HEK293 (cell line): ENCODE results near the gene TESK2.

Experiments used
- CTCF ChIP-seq: fragments of 450-650 bp; formaldehyde crosslinking; IDR thresholded peaks from 2 replicates; pipeline ENCODE4 v1.5.1; 2016; ENCODE audit warnings: missing biosample characterization, missing genetic modification characterization
- HOXD13 ChIP-seq: sonication (generic); formaldehyde crosslinking; IDR thresholded peaks from 2 replicates; pipeline ENCODE4 v1.8.0; 2022; ENCODE audit warnings: missing genetic modification reagents, borderline replicate concordance
- MZF1 ChIP-seq: fragments of 450-650 bp; formaldehyde crosslinking; IDR thresholded peaks from 2 replicates; pipeline ENCODE4 v1.5.1; 2017; ENCODE audit warnings: missing biosample characterization, missing genetic modification characterization, borderline replicate concordance
- PRDM1 ChIP-seq: fragments of 450-650 bp; formaldehyde crosslinking; IDR thresholded peaks from 2 replicates; pipeline ENCODE4; 2016; ENCODE audit warnings: missing biosample characterization, missing genetic modification characterization
- PRDM4 ChIP-seq: fragments of 450-650 bp; formaldehyde crosslinking; IDR thresholded peaks from 2 replicates; pipeline ENCODE4 v1.5.1; 2017; ENCODE audit warnings: missing biosample characterization, missing genetic modification characterization
- ZNF24 ChIP-seq: fragments of 450-650 bp; formaldehyde crosslinking; IDR thresholded peaks from 2 replicates; pipeline ENCODE4 v1.5.1; 2016; ENCODE audit warnings: missing biosample characterization, missing genetic modification characterization
- ZNF280C ChIP-seq: fragments of 450-650 bp; formaldehyde crosslinking; IDR thresholded peaks from 2 replicates; pipeline ENCODE4 v1.5.1; 2016; ENCODE audit warnings: missing biosample characterization, missing genetic modification characterization
- ZNF280D ChIP-seq: fragments of 450-650 bp; formaldehyde crosslinking; IDR thresholded peaks from 2 replicates; pipeline ENCODE4 v1.5.1; 2016; ENCODE audit warnings: missing biosample characterization, missing genetic modification characterization
- ZNF292 ChIP-seq: fragments of 450-650 bp; formaldehyde crosslinking; IDR thresholded peaks from 2 replicates; pipeline ENCODE4 v1.5.1; 2016; ENCODE audit warnings: low read depth, missing biosample characterization, missing genetic modification characterization, borderline replicate concordance
- ZNF354C ChIP-seq: fragments of 450-650 bp; formaldehyde crosslinking; IDR thresholded peaks from 2 replicates; pipeline ENCODE4 v1.5.1; 2016; ENCODE audit warnings: missing biosample characterization, missing genetic modification characterization, low read depth, borderline replicate concordance
- ZNF514 ChIP-seq: fragments of 450-650 bp; formaldehyde crosslinking; IDR thresholded peaks from 2 replicates; pipeline ENCODE4 v1.5.1; 2016; ENCODE audit warnings: missing biosample characterization, missing genetic modification characterization
- ZSCAN23 ChIP-seq: fragments of 450-650 bp; formaldehyde crosslinking; IDR thresholded peaks from 2 replicates; pipeline ENCODE4 v1.5.1; 2016; ENCODE audit warnings: missing biosample characterization, missing genetic modification characterization
- ZXDB ChIP-seq: fragments of 450-650 bp; formaldehyde crosslinking; IDR thresholded peaks from 2 replicates; pipeline ENCODE4 v1.5.1; 2016; ENCODE audit warnings: missing biosample characterization, missing genetic modification characterization

GRCh38 chr1:45516465-45516864 lies 25.5 kb upstream of the TESK2 start:
- no peak for TF ChIP-seq ZNF24 (tag by site-specific recombination)
- no peak for TF ChIP-seq PRDM1 (tag by site-specific recombination)
- no peak for TF ChIP-seq PRDM4 (tag by site-specific recombination)
- no peak for TF ChIP-seq ZNF514 (tag by site-specific recombination)
- no peak for TF ChIP-seq ZNF280D
- no peak for TF ChIP-seq ZNF354C (tag by site-specific recombination)
- TF ChIP-seq ZNF280C (tag by site-specific recombination) = no peak
- no peak for TF ChIP-seq CTCF (tag by site-specific recombination)
- no peak for TF ChIP-seq ZSCAN23 (tag by site-specific recombination)
- TF ChIP-seq MZF1 (tag by site-specific recombination) = no peak
- no peak for TF ChIP-seq ZNF292
- no peak for TF ChIP-seq HOXD13 (CRISPR knock-in tag)
- no peak for TF ChIP-seq ZXDB (tag by site-specific recombination)
